T-helper 17 cell (primary cell): ENCODE results near the gene RCC2. TPM values are rescaled to one million over a fixed set of nuclear protein-coding genes. Genes with fewer than 3 reads are reported as not detected.

Experiments
- ATAC-seq: fragments of 150-1000 bp; cut with Tn5 transposase; 2 replicates; pipeline ENCODE4 v1.10.0; 2021; ENCODE audit warnings: mild to moderate bottlenecking, moderate library complexity
- DNase-seq, 3 donors: peaks; one replicate each; pipeline versions ENCODE4 v3.0.0 to v3.0.0-alpha.2; 2020 to 2021
- H3K9me3 ChIP-seq: one replicate; pipeline ENCODE4 v1.7.0; 2013; ENCODE audit warnings: low read length, mild to moderate bottlenecking; ENCODE audit not compliant: control insufficient read depth, poor library complexity, severe bottlenecking
- H3K27ac Mint-ChIP-seq: one replicate; pipeline ENCODE4 v1.8.0; 2022; ENCODE audit warnings: mild to moderate bottlenecking, moderate library complexity, mixed read lengths
- H3K27me3 Mint-ChIP-seq: one replicate; pipeline ENCODE4 v1.8.0; 2022; ENCODE audit warnings: mixed read lengths
- H3K36me3 Mint-ChIP-seq: one replicate; pipeline ENCODE4 v1.8.0; 2022; ENCODE audit warnings: low read depth, mixed read lengths
- H3K4me1 Mint-ChIP-seq: one replicate; pipeline ENCODE4 v1.8.0; 2022; ENCODE audit warnings: mild to moderate bottlenecking, mixed read lengths
- H3K4me3 Mint-ChIP-seq: one replicate; pipeline ENCODE4 v1.8.0; 2022; ENCODE audit warnings: mild to moderate bottlenecking, moderate library complexity, mixed read lengths
- total RNA-seq, 4 donors: library from RNA in 2 of 4; stranded (reverse) in 2 of 4; gene quantifications; one replicate each; pipeline ENCODE4 v1.2.3 and lab custom pipeline; 2022 to 2026

The RCC2 gene
- total RNA-seq, 2 donors from 2014 or later = 30.3 to 35.3 TPM

DNA sequence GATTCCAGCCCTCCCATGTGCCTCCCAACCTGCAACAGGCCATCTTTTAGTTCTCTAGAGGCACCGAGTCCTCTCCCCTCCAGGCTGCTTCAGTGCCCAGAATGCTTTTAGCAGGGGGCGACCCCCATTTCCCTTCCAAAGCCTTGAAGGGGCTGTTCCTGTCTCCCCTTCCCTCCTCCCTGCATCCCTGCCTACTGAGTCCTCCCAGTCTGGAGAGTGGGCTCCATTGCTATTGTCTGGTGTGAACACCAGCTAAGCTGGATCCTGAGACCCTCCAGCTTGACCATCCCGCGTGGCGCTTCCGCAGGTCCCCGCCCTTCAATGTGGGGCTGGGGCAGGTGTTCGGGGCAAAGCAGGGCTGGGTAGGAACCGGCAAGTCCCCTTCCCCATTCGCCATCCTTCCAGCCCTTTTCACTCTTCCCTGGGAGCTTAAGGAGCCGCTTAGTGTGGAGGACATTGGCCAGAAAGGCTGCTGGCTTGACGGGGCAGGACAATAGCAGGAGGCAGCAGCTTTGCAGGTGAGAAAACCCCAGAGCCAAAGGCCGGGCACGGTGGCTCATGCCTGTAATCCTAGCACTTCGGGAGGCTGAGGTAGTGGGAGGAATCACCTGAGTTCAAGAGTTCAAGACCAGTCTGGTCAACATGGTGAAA lies 35.3 kb downstream of the RCC2 start:
- ATAC-seq (no peak), DNase-seq (no peak)
- Mint-ChIP-seq H3K4me3 (no peak overlapping the region), H3K36me3 (peaks cover 3% of the 10 kb centered on the region), H3K27me3 (no peaks in the 10 kb centered on the region), H3K27ac (no peak overlapping the region), H3K4me1 (peaks cover 5% of the 10 kb centered on the region)
- H3K9me3 ChIP-seq = no peaks in the 10 kb centered on the region

DNA sequence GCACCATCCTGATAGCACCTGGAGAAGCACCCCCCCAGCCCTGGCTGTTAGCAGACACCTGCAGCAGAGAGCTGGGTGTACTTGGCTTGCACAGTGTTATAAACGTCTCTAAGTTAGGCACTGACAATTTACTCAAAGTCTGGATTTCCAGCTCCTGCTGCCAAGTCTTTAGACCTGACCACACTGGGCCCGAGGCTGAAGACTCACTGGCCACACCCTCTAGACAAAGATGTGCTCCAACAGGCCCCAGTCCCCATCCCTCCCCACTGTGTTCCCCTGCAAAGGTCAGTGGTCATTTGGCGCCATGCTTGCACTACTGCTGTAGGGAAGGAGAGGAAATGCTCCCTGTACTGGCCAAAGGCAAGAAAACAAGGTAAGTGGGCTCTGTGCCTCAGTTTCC lies 36.4 kb downstream of the RCC2 start:
- DNase-seq (no peak), ATAC-seq (no peak)
- no peaks in the 10 kb centered on the region for H3K9me3 ChIP-seq
- Mint-ChIP-seq H3K4me1 (peaks cover 5% of the 10 kb centered on the region), H3K36me3 (peaks cover 3% of the 10 kb centered on the region), H3K4me3 (no peak overlapping the region), H3K27ac (no peak overlapping the region), H3K27me3 (no peaks in the 10 kb centered on the region)

DNA sequence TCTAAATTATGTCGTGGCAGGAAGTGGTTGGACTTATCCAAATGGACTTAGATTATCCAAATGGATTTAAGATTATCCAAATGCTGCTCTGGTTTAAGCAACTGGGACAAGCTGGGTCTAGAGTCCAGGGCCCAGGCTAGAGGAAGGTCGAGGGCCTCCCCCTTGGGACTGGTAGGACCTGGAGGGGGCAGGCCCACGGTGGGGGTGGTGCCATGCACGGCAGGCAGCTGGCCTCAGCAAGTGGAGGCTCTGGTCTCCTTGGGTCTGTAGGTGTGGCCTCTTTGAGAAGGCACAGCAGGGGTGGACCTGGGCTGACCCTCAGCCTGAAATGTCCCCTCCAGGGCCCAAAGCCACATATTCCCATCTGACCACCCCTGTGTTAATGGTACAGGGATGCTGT lies 37.6 kb downstream of the RCC2 start:
- Mint-ChIP-seq H3K27me3 (no peaks in the 10 kb centered on the region), H3K4me1 (peaks cover 4% of the 10 kb centered on the region), H3K36me3 (peaks cover 1% of the 10 kb centered on the region), H3K4me3 (no peak overlapping the region), H3K27ac (no peak overlapping the region)
- no peaks in the 10 kb centered on the region for H3K9me3 ChIP-seq
- no peak for ATAC-seq
- DNase-seq = no peak

DNA sequence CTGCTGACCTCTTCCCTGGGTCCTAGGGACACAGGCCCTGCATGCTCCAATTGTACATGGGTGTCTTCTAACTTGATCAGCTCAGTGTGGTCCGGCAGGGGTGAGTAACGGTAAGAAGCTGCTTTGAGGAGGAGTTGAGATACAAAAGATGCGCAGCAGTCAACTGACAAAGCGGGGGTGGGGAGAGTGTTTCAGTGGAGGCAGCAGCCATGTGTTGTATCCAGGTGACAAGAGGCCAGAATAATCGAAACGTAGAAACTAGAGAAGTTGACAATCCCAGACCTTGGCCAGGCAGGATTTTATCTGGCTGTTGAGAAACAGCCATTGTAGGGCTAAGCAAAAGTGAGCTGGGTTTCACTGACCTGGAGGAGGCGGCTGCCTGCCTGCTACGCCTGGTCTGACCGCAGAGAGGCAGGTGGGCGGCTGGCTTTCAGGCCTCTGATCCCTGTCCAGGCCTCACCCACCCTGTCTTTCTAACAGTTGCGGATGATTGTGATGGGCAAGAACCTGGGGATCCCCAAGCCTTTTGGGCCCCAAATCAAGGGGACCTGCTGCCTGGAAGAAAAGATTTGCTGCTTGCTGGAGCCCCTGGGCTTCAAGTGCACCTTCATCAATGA lies 38.6 kb downstream of the RCC2 start:
- ATAC-seq (no peak), DNase-seq (no peak)
- H3K4me3 Mint-ChIP-seq = no peak overlapping the region
- peaks cover 3% of the 10 kb centered on the region for H3K27me3 Mint-ChIP-seq
- H3K36me3 Mint-ChIP-seq = no peaks in the 10 kb centered on the region
- H3K27ac Mint-ChIP-seq = no peak overlapping the region
- peaks cover 2% of the 10 kb centered on the region for H3K4me1 Mint-ChIP-seq
- no peaks in the 10 kb centered on the region for H3K9me3 ChIP-seq

DNA sequence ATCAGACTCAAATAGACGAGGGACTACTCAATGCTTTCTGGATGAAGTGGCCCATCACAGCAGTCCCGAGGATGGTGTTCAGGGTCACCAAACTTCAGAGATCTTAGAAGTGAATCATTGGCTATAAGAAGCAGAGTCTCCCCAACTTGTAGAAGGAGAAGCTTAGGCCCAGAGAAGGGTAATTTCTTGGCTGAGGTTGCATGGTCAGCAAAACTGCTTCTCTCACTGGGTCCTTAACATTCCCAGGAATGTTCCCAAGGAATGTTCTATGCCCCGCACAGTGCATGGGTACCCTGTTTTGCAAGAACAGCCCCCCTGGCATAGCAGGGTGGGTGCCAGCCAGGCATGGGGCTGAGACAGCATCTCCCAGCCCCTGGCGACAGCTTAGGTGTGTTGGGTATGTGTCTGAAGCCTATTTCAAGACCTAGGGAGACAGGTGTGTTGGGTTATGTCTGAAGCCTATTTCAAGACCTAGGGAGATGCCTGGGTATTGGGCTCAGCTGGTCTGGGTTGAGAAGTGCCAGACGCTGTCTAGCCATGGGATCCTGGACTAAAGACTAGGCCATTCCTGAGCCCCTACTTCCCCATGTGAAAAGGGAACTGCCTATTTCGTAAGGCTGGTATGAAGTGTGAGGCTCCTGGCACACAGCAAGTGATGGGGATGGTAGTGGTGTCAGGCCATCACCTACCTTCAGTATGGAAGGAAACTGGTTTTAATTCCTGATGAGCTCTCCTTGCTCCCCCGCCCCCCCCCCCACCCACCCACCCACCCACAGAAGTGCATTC lies 41.4 kb downstream of the RCC2 start:
- Mint-ChIP-seq H3K27me3 (peaks cover 9% of the 10 kb centered on the region), H3K4me3 (no peak overlapping the region), H3K36me3 (no peaks in the 10 kb centered on the region), H3K27ac (no peak overlapping the region), H3K4me1 (peaks cover 3% of the 10 kb centered on the region)
- H3K9me3 ChIP-seq = no peaks in the 10 kb centered on the region
- ATAC-seq (no peak), DNase-seq (no peak)

DNA sequence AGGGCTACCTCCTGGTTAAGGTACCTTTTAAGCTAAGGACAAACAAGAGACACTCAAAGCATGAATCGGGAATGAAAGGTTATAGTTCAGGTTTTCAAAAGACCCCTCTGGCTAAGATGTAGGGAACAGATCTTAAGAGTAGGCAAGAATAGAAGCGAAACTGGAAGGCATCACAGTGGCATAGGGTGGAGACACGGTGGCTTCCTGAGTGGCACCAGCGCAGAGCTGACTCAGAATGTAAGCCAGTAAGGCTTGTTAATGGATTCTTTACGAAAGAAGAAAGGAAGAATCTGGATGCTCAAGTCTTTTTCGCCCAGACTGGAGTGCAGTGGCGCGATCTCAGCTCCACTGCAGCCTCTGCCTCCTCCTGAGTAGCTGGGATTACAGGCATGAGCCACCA lies 46.2 kb downstream of the RCC2 start:
- peaks cover 26% of the 10 kb centered on the region for H3K27me3 Mint-ChIP-seq
- ATAC-seq = no peak

DNA sequence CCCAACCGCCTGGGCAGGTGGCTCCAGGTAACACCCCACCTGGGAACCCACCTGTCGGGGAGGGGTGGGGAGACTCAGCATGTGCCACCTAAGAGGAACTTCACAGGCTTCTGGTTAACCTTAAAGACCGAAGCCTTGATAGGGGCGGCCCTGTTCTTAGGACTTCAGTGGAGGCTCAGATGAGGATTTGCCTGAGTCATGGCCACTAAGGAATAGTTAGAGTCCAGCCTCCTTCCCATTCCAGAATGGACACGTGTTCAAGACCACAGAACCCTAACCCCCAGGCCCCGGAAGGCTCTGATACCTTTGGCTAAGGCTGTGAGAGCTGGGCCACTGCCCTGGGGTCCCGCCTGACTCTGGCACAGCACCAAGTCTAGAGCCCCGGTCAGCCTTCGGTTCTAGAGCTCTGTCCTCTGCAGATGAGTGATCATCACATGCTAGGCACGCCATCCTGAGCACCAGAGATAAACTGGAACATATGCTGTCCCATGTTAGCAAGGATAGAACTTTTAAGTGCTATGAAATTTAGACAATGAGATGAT lies 47.2 kb downstream of the RCC2 start:
- DNase-seq (no peak), ATAC-seq (no peak)
- Mint-ChIP-seq H3K4me1 (peaks cover 6% of the 10 kb centered on the region), H3K4me3 (no peak overlapping the region), H3K27ac (no peak overlapping the region), H3K27me3 (peaks cover 26% of the 10 kb centered on the region), H3K36me3 (no peaks in the 10 kb centered on the region)
- H3K9me3 ChIP-seq = no peaks in the 10 kb centered on the region

More for the DNA sequence above, 46.2 kb downstream of the RCC2 start:
- peak overlapping the region; percentile 30 for H3K27ac Mint-ChIP-seq
- no peak for DNase-seq
- peaks cover 6% of the 10 kb centered on the region for H3K4me1 Mint-ChIP-seq
- H3K4me3 Mint-ChIP-seq = peak overlapping the region; percentile 46
- H3K9me3 ChIP-seq = no peaks in the 10 kb centered on the region
- H3K36me3 Mint-ChIP-seq = no peaks in the 10 kb centered on the region

DNA sequence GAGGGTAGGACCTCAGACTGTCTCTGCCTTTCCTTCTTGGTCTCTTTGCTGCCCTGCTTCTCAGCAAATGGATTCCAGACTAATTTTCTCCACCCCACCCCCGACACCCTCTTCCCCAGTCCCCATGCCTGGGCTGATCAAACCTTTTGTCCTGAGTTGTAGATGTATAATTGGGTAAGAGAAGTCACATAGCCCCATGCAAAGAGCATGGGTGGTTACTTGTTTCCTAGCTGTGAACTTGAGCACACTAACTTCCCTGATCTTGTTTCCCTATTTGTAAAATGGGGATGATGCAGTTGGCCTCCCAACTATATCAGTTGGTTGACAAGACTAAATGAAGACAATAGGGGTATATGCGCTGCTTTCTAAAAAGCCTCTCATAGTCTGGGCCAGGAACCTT lies 58.3 kb downstream of the RCC2 start:
- H3K4me3 Mint-ChIP-seq = no peak overlapping the region
- ATAC-seq (no peak), DNase-seq (no peak)
- peaks cover 7% of the 10 kb centered on the region for H3K36me3 Mint-ChIP-seq
- peaks cover 69% of the 10 kb centered on the region for H3K27me3 Mint-ChIP-seq
- H3K9me3 ChIP-seq = no peaks in the 10 kb centered on the region
- peaks cover 9% of the 10 kb centered on the region for H3K4me1 Mint-ChIP-seq
- no peak overlapping the region for H3K27ac Mint-ChIP-seq

DNA sequence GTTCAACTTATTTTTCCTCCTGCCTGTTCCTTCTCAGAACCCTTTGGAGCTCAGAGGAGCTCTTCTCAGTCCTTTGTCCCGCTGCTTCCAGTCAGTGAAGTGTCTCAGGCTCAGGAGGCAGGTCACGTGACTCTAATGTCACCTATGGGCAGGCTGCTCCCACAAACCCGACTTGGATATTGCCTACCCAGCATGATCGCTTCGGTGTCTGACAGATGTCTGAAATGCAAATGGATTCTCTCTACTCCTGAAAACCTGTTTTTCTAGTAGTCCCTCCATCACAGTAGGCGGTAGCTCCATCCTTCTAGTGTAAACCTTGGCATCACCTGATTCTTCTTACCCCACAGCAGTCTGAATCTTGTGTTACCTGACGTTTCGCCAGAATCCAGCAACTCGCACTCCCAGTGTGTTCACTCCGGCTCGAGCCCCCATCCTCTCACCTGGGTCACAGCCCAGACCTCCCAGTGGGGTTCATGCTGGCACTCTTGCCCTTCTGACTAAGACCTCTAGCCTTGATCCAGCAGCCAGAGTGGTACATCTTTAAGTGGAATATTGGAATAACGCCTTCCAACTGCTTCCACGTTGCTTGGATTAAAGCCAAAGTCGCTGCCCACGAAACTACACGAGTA lies 62.0 kb downstream of the RCC2 start:
- Mint-ChIP-seq H3K4me1 (peaks cover 3% of the 10 kb centered on the region), H3K36me3 (no peaks in the 10 kb centered on the region), H3K27ac (no peak overlapping the region), H3K4me3 (no peak overlapping the region), H3K27me3 (peaks cover 56% of the 10 kb centered on the region)
- DNase-seq (no peak), ATAC-seq (no peak)
- no peaks in the 10 kb centered on the region for H3K9me3 ChIP-seq

DNA sequence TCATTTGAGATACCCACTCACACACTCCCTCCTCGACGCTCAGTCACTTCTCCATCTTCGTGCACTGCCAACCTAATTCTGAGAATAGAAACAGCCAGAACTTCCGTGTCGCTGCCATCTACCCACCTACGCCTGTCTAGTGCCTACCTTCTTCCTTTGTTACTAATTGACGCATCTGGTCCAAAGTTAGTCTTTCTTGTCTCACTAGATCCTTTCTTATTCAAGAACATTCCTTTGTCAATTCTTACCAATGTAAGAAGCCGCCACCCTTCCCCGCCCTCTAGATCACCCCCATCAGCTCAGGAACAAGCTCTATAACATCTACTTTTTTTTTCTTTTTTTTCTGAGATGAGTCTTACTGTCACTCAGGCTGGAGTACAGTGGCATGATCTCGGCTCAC lies 63.8 kb downstream of the RCC2 start:
- peaks cover 42% of the 10 kb centered on the region for H3K27me3 Mint-ChIP-seq

DNA sequence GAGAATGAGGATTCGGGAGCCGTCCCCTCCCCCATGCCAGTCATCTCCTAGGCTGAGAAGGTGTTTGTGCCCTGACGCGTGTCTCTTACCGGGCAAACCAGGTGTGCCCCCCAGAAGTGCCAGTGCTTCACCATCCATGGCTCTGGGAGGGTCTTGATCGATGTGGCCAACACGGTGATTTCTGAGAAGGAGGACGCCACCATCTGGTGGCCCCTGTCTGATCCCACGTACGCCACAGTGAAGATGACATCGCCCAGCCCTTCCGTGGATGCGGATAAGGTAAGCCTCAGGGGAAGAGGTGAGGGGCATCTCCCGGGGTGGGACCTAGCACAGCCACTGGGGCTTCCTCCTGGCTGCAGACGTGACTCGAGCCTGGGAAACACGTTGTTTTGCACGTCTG lies 66.5 kb downstream of the RCC2 start:
- H3K27me3 Mint-ChIP-seq = peaks cover 22% of the 10 kb centered on the region
- H3K36me3 Mint-ChIP-seq = no peaks in the 10 kb centered on the region

More for the DNA sequence above, 63.8 kb downstream of the RCC2 start:
- H3K4me1 Mint-ChIP-seq = peaks cover 3% of the 10 kb centered on the region
- H3K4me3 Mint-ChIP-seq = no peak overlapping the region
- no peak for ATAC-seq
- H3K9me3 ChIP-seq = no peaks in the 10 kb centered on the region
- no peaks in the 10 kb centered on the region for H3K36me3 Mint-ChIP-seq
- no peak overlapping the region for H3K27ac Mint-ChIP-seq
- no peak for DNase-seq

DNA sequence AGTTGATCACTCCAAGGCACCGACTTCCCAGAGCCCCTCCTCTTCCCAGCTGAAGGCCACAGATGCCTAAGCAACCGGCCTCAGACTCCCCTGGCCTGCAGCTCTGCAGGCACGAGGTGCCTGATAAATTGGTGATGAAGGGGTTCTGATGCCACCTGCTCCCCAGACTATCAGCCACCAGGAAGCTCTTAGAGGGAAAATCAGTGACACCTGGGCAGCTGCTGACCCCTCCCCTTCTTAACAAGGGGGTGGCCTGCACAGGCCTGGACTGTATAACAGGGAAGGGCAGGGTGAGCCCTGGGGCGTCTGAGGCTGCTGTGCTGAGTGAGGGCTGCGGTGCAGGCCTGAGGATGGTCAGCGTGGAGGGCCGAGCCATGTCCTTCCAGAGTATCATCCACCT lies 67.6 kb downstream of the RCC2 start, which contains the start of gene PADI6:
PADI6 (plus strand) TSS at position 301 of the 400 bp plus-strand sequence; CDS start at position 351, 50 bp downstream.
- Mint-ChIP-seq H3K4me3 (no peak within 1 kb of the TSS), H3K27ac (no peak within 1 kb of the TSS), H3K27me3 (peaks cover 22% of the 10 kb centered on the region), H3K4me1 (peaks cover 3% of the 10 kb centered on the region), H3K36me3 (no peaks in the 10 kb centered on the region)
- no peaks in the 10 kb centered on the region for H3K9me3 ChIP-seq
- ATAC-seq (no peak), DNase-seq (no peak)

More for the DNA sequence above, 66.5 kb downstream of the RCC2 start:
- ATAC-seq (no peak), DNase-seq (no peak)
- H3K4me3 Mint-ChIP-seq = no peak overlapping the region
- peaks cover 3% of the 10 kb centered on the region for H3K4me1 Mint-ChIP-seq
- no peak overlapping the region for H3K27ac Mint-ChIP-seq
- H3K9me3 ChIP-seq = no peaks in the 10 kb centered on the region

DNA sequence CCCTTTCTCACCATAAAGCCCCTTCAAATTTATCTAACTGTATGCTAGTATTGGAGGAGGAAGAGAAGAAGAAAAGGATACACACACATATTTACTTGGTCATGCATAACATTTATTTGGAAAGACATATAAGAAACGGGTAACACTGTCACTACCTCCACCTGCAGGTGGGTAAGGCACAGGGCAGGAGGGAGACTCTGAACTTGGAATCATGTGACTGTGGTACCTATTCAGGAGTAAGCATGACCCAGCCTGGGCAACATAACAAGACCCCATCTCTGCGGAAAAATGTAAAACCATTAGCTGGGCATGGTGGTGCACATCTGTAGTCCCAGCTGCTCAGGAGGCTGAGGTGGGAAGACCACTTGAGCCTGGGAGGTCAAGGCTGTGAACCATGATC lies 68.9 kb downstream of the RCC2 start:
- no peaks in the 10 kb centered on the region for H3K9me3 ChIP-seq
- no peak for ATAC-seq
- Mint-ChIP-seq H3K4me1 (peaks cover 1% of the 10 kb centered on the region), H3K36me3 (no peaks in the 10 kb centered on the region), H3K27me3 (peaks cover 18% of the 10 kb centered on the region), H3K4me3 (no peak overlapping the region), H3K27ac (no peak overlapping the region)
- no peak for DNase-seq
